Activated CD4-positive, alpha-beta memory T cell treated with anti-CD3 and anti-CD28 coated beads for 36 hours (primary cell): ENCODE measurements around the gene BROX. TPM values are rescaled to one million over a fixed set of nuclear protein-coding genes. Genes with fewer than 3 reads are reported as not detected.
"Not testable (repeated sequence)": the region's sequence is repeated elsewhere in the genome, so short reads cannot be mapped to it uniquely, and the experiment has no call there.

Experiments used
- CTCF ChIA-PET: fragments of 350-600 bp; sonication (Branson Sonifier 250); formaldehyde crosslinking; loops from one replicate; lab custom pipeline; 2021; ENCODE audit warnings: antibody characterized with exemption, inconsistent platforms; lab: Charles Lee
- POLR2A ChIA-PET: fragments of 350-600 bp; sonication (Branson Sonifier 250); formaldehyde crosslinking; loops from one replicate; lab custom pipeline; 2021; ENCODE audit warnings: antibody characterized with exemption; lab: Charles Lee
- DNase-seq: peaks from one replicate; pipeline ENCODE4 v3.0.0-alpha.2; 2020
- H3K27ac Mint-ChIP-seq: one replicate; pipeline ENCODE4 v1.8.0; 2021; ENCODE audit warnings: mixed read lengths
- H3K27me3 Mint-ChIP-seq: one replicate; pipeline ENCODE4 v1.8.0; 2021; ENCODE audit warnings: mixed read lengths
- H3K36me3 Mint-ChIP-seq: one replicate; pipeline ENCODE4 v1.8.0; 2021; ENCODE audit warnings: mixed read lengths
- H3K4me1 Mint-ChIP-seq: one replicate; pipeline ENCODE4 v1.8.0; 2021; ENCODE audit warnings: low read depth, mixed read lengths
- H3K4me3 Mint-ChIP-seq: one replicate; pipeline ENCODE4 v1.8.0; 2021; ENCODE audit warnings: mild to moderate bottlenecking, mixed read lengths
- H3K9me3 Mint-ChIP-seq: one replicate; pipeline ENCODE4 v1.8.0; 2021; ENCODE audit warnings: mixed read lengths
- intact Hi-C: fragments of 100-400 bp; cut with micrococcal nuclease; formaldehyde crosslinking; loops from one replicate; pipeline ENCODE4 v1.15.1; 2023
- total RNA-seq, 2 experiments: library from RNA; stranded (reverse); gene quantifications; one replicate each; pipeline ENCODE4 v1.2.3, GENCODE V29; 2021

The BROX gene
- total RNA-seq, 2 experiments from 2014 or later = 37.4 to 39.7 TPM

GRCh38 chr1:222757646-222758268 is 45.4 kb downstream of the BROX start:
- CTCF ChIA-PET = interaction anchor here (1.2 kb wide), 1 partner anchor 366 kb away, joined by 4 read pairs; no protein-coding TSS in a partner anchor
- Mint-ChIP-seq H3K36me3 (no peaks in the 10 kb centered on the region), H3K27ac (no peak overlapping the region), H3K27me3 (peaks cover 17% of the 10 kb centered on the region), H3K4me3 (no peak overlapping the region), H3K4me1 (no peaks in the 10 kb centered on the region), H3K9me3 (no peaks in the 10 kb centered on the region)
- no peak for DNase-seq
- POLR2A ChIA-PET = no interaction called here
- intact Hi-C loops = no loop called here

- no peaks in the 10 kb centered on the region for H3K4me1 Mint-ChIP-seq
- POLR2A ChIA-PET = no interaction called here
- H3K27ac Mint-ChIP-seq = no peak overlapping the region
- intact Hi-C loops = no loop called here
- CTCF ChIA-PET = no interaction called here
- peaks cover 28% of the 10 kb centered on the region for H3K27me3 Mint-ChIP-seq
- H3K9me3 Mint-ChIP-seq = no peaks in the 10 kb centered on the region
- no peak overlapping the region for H3K4me3 Mint-ChIP-seq
- DNase-seq = no peak
- H3K36me3 Mint-ChIP-seq = no peaks in the 10 kb centered on the region
These were observed 47.2 kb downstream of the BROX start for GRCh38 chr1:222759451-222760035.

DNA sequence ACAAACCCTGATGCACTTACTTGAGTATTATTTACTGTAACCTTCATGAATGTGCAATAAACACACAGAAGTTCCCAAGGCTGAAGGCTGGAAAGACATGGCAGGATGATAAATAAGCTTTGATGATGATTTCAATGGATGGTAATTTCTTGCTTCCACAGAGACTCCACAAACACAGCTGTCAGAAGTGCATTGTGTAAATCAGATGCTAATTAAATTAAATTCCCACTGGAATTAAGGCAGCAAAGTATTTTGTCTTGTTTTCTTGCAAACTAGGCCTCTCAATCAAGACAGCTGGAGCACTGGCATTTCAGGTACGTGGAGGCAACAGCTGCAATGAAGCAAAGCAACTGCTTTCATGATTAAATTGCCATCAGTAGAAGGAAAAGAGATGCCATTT is 48.7 kb downstream of the BROX start:
- Mint-ChIP-seq H3K4me3 (no peak overlapping the region), H3K9me3 (peaks cover 3% of the 10 kb centered on the region), H3K27ac (no peak overlapping the region), H3K4me1 (no peaks in the 10 kb centered on the region), H3K36me3 (no peaks in the 10 kb centered on the region), H3K27me3 (peaks cover 28% of the 10 kb centered on the region)
- intact Hi-C loops = no loop called here
- DNase-seq = no peak
- ChIA-PET CTCF (interaction anchor here (1.1 kb wide), 1 partner anchor 11 kb away, joined by 3 read pairs; no protein-coding TSS in a partner anchor), POLR2A (no interaction called here)

DNA sequence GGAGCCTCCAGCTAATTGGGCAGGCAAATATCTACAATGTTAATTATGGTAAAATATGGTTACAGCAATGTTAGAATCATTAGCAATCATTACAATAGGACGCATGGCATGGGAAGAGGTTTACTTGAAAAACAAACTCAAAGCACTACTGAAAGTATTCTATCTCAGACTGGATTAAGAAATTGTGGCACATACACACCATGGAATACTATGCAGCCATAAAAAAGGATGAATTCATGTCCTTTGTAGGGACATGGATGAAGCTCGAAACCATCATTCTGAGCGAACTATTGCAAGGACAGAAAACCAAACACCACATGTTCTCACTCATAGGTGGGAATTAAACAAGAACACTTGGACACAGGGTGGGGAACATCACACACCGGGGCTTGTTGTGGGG is 49.8 kb downstream of the BROX start:
- intact Hi-C loops, H3K4me3 Mint-ChIP-seq, H3K9me3 Mint-ChIP-seq, H3K27ac Mint-ChIP-seq, H3K4me1 Mint-ChIP-seq, H3K36me3 Mint-ChIP-seq, DNase-seq, POLR2A ChIA-PET: not testable (repeated sequence)
- peaks cover 28% of the 10 kb centered on the region for H3K27me3 Mint-ChIP-seq
- CTCF ChIA-PET = interaction anchor here (1.1 kb wide), 1 partner anchor 12 kb away, joined by 3 read pairs; no protein-coding TSS in a partner anchor

DNA sequence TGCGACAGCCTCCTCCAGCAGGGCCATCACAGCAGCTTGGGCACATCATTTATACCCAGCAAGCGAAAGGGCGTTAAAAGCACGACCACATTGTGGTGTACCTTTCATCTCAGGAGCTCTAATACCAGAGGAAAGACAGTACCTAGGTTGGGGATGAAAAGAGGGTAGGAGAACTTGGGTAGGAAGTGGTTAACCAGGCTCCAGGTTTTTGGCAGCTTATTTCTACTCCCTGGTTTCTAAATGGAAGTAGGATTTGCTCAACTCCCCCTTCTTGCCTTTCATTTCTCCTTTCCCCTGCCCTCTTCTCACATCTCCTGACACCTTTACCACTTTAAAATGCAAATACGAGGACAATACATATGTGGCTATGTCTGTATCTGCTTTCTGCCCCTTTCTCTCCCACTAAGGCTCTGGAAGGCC is 54.8 kb downstream of the BROX start:
- Mint-ChIP-seq H3K36me3 (peaks cover 10% of the 10 kb centered on the region), H3K4me1 (peaks cover 2% of the 10 kb centered on the region), H3K9me3 (peaks cover 26% of the 10 kb centered on the region), H3K27ac (no peak overlapping the region), H3K27me3 (peaks cover 20% of the 10 kb centered on the region), H3K4me3 (no peak overlapping the region)
- CTCF ChIA-PET = no interaction called here
- intact Hi-C loops = no loop called here
- POLR2A ChIA-PET = no interaction called here
- DNase-seq = no peak

GRCh38 chr1:222768592-222768991 is 56.2 kb downstream of the BROX start:
- CTCF ChIA-PET = no interaction called here

GRCh38 chr1:222769181-222769580 is 56.8 kb downstream of the BROX start:
- no peak overlapping the region for H3K4me3 Mint-ChIP-seq
- CTCF ChIA-PET = no interaction called here

More at GRCh38 chr1:222768592-222768991, 56.2 kb downstream of the BROX start:
- POLR2A ChIA-PET = no interaction called here
- Mint-ChIP-seq H3K27me3 (peaks cover 14% of the 10 kb centered on the region), H3K27ac (no peak overlapping the region), H3K9me3 (peaks cover 26% of the 10 kb centered on the region), H3K36me3 (peaks cover 10% of the 10 kb centered on the region), H3K4me3 (no peak overlapping the region), H3K4me1 (peaks cover 6% of the 10 kb centered on the region)
- no peak for DNase-seq
- intact Hi-C loops = no loop called here

DNA sequence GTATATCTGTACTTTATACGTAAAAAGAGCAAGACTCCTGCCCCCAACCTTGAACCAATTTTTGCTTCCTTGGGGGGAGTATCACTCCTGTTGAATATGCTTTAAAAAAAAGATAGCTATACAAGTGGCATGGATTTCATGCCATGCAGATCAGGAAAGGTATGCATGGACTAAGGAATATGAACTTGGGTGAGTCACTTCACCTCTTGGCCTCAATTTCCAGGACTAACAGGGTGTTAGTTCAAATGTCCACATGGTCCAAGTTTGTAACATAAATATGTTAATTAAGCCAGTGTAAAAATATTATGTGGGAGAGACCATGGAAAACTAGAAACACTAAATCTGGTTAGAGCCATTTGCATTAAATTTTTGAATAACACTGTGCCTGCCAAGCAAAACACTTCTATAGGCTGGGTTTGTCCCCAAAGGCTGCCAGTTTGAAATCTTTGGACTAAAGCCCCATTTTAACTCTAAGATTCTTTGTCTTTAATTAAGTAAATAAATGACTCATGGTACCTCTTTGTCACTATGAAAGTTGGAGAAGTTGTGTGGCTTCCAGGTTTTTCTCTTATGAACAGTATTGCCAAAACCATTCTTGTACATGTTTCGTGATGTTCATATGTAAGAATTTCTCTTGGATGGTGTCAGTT is 57.7 kb downstream of the BROX start:
- ChIA-PET POLR2A (no interaction called here), CTCF (no interaction called here)
- H3K27ac Mint-ChIP-seq = no peak overlapping the region
- H3K27me3 Mint-ChIP-seq = peaks cover 5% of the 10 kb centered on the region
- intact Hi-C loops = no loop called here
- H3K4me1 Mint-ChIP-seq = peaks cover 6% of the 10 kb centered on the region
- peaks cover 24% of the 10 kb centered on the region for H3K9me3 Mint-ChIP-seq
- H3K4me3 Mint-ChIP-seq = no peak overlapping the region
- peaks cover 10% of the 10 kb centered on the region for H3K36me3 Mint-ChIP-seq
- no peak for DNase-seq

More at GRCh38 chr1:222769181-222769580, 56.8 kb downstream of the BROX start:
- H3K9me3 Mint-ChIP-seq = peaks cover 26% of the 10 kb centered on the region
- intact Hi-C loops = no loop called here
- peaks cover 10% of the 10 kb centered on the region for H3K36me3 Mint-ChIP-seq
- H3K27me3 Mint-ChIP-seq = peaks cover 10% of the 10 kb centered on the region
- POLR2A ChIA-PET = no interaction called here
- no peak for DNase-seq
- peaks cover 6% of the 10 kb centered on the region for H3K4me1 Mint-ChIP-seq
- H3K27ac Mint-ChIP-seq = no peak overlapping the region

DNA sequence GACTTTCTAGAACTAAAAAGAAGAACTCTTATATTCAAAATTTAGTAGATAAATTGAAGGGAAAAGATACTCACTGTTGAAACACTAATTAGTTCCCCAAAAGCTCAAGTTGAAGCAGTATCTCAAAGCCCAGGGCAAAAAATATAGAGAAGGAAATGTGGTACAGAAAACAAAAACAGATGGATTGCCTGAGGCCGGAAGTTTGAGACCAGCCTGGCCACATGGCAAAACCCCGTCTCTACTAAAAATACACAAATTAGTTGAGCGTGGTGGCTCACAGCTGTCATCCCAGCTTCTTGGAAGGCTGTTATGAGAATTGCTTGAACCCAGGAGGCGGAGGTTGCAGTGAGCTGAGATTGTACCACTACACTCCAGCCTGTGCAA is 60.6 kb downstream of the BROX start:
- Mint-ChIP-seq H3K27ac (no peak overlapping the region), H3K4me1 (peaks cover 6% of the 10 kb centered on the region), H3K27me3 (peaks cover 3% of the 10 kb centered on the region), H3K9me3 (peaks cover 19% of the 10 kb centered on the region), H3K36me3 (peaks cover 10% of the 10 kb centered on the region), H3K4me3 (no peak overlapping the region)
- ChIA-PET CTCF (no interaction called here), POLR2A (no interaction called here)
- peak; percentile 27 for DNase-seq
- intact Hi-C loops = no loop called here

GRCh38 chr1:222777463-222777862 is 65.1 kb downstream of the BROX start:
- Mint-ChIP-seq H3K27ac (no peak overlapping the region), H3K36me3 (no peaks in the 10 kb centered on the region), H3K4me1 (peaks cover 5% of the 10 kb centered on the region), H3K27me3 (peaks cover 12% of the 10 kb centered on the region), H3K9me3 (no peaks in the 10 kb centered on the region), H3K4me3 (no peak overlapping the region)
- DNase-seq = no peak
- POLR2A ChIA-PET = no interaction called here
- CTCF ChIA-PET = interaction anchor here (0.9 kb wide), 1 partner anchor 10 kb away, joined by 3 read pairs; no protein-coding TSS in a partner anchor
- intact Hi-C loops = no loop called here

DNA sequence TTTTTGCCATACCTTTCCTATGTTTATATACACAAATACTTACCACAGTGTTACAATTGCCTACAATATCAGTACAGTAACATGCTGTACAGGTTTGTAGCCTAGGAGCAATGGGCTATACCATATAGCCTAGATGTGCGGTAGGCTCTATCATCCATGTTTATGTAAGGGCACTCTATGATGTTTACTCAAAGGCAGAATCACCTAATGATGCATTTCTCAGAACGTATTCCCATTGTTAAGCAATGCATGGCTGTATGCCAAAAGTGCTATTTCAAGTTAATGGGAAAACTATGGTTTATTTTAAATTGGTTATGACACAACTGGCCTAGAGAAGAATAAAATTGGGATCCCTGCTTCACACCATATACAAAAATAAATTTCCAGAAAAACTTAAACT is 65.6 kb downstream of the BROX start:
- Mint-ChIP-seq H3K27me3 (peaks cover 12% of the 10 kb centered on the region), H3K36me3 (no peaks in the 10 kb centered on the region), H3K4me1 (no peaks in the 10 kb centered on the region), H3K9me3 (no peaks in the 10 kb centered on the region), H3K27ac (no peak overlapping the region), H3K4me3 (no peak overlapping the region)
- no peak for DNase-seq
- intact Hi-C loops = no loop called here
- POLR2A ChIA-PET = no interaction called here
- CTCF ChIA-PET = no interaction called here

DNA sequence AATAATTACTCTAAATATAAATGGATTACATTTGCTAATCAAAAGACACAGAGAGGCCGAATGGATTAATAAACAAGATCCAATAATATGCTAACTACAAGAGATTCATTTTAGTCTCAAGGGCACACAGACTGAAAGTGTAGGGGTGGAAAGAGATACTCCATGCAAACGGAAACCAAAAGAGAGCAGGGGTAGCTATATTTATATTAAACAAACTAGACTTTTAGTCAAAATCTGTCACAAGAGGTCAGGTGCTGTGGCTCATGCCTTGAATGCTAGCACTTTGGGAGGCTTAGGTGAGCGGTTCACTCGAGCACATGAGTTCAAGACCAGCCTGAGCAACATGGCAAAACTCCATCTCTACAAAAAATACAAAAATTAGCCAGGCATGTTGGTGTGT is 68.9 kb downstream of the BROX start:
- Mint-ChIP-seq H3K4me1 (no peaks in the 10 kb centered on the region), H3K27me3 (peaks cover 18% of the 10 kb centered on the region), H3K4me3 (no peak overlapping the region), H3K9me3 (no peaks in the 10 kb centered on the region), H3K36me3 (no peaks in the 10 kb centered on the region), H3K27ac (no peak overlapping the region)
- ChIA-PET CTCF (no interaction called here), POLR2A (no interaction called here)
- DNase-seq = no peak
- intact Hi-C loops = no loop called here
